Hepatocyte (in vitro differentiated cells): ENCODE results near the gene PIP5K1C.

Experiments used
- EZH2 ChIP-seq: fragments of 200-600 bp; sonication (generic); IDR thresholded peaks from 2 replicates; pipeline ENCODE4 v1.6.1; 2016; ENCODE audit warnings: antibody characterized with exemption, mild to moderate bottlenecking, borderline replicate concordance
- EZH2phosphoT487 ChIP-seq: fragments of 200-600 bp; sonication (generic); IDR thresholded peaks from one replicate; pipeline ENCODE4 v1.6.1; 2018; ENCODE audit warnings: antibody characterized with exemption, mild to moderate bottlenecking, low read depth, moderate library complexity; ENCODE audit not compliant: unreplicated experiment, severe bottlenecking
- TF ChIP-seq, protein P1 (sequence below): fragments of 200-600 bp; sonication (generic); IDR thresholded peaks from 2 replicates; pipeline ENCODE4 v1.5.1; 2016; ENCODE audit warnings: antibody characterized with exemption, mild to moderate bottlenecking; ENCODE audit not compliant: poor library complexity

DNA sequence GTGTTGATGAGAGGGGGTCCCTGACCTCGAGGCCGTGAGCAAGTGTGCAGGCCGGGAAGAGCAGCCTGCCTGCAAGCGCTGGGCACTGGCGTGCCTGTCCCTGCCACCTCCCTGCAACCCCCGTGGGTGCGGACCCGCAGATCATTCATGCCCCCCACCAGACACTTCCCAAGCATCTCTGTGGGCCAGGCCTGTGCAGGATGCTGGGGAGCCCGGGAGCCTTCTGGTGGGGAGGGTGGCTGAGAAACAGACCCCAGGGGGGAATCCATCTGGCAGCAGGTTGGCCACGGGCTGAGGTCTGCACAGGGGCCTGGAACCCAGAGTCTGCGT is 55.2 kb downstream of the PIP5K1C start:
- TF ChIP-seq, protein P1, sequence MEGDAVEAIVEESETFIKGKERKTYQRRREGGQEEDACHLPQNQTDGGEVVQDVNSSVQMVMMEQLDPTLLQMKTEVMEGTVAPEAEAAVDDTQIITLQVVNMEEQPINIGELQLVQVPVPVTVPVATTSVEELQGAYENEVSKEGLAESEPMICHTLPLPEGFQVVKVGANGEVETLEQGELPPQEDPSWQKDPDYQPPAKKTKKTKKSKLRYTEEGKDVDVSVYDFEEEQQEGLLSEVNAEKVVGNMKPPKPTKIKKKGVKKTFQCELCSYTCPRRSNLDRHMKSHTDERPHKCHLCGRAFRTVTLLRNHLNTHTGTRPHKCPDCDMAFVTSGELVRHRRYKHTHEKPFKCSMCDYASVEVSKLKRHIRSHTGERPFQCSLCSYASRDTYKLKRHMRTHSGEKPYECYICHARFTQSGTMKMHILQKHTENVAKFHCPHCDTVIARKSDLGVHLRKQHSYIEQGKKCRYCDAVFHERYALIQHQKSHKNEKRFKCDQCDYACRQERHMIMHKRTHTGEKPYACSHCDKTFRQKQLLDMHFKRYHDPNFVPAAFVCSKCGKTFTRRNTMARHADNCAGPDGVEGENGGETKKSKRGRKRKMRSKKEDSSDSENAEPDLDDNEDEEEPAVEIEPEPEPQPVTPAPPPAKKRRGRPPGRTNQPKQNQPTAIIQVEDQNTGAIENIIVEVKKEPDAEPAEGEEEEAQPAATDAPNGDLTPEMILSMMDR = no peak
- TF ChIP-seq EZH2 (no peak), EZH2phosphoT487 (no peak)
